ENCODE data around the gene MTUS2.

DNA sequence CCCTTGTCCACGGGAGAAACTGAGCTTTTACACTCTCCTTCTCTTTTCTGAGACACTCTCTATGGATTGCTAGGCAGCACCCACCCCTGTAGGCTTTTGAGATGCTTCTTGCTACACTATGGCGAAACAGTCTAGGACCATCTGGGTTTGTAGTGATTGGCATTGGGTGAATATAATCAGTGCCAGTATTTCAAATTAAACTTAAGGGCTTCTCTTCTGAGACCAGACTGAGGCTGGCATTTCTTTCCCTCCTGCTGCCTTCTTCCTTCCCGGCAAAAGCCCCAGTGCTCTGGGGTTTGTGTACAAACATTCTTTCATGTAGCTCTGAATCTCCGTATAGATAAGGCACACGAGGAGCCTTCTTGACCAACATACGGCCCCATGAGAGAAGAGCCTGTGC, 498.6 kb downstream of the MTUS2 start:
- TF ChIP-seq, protein P1, sequence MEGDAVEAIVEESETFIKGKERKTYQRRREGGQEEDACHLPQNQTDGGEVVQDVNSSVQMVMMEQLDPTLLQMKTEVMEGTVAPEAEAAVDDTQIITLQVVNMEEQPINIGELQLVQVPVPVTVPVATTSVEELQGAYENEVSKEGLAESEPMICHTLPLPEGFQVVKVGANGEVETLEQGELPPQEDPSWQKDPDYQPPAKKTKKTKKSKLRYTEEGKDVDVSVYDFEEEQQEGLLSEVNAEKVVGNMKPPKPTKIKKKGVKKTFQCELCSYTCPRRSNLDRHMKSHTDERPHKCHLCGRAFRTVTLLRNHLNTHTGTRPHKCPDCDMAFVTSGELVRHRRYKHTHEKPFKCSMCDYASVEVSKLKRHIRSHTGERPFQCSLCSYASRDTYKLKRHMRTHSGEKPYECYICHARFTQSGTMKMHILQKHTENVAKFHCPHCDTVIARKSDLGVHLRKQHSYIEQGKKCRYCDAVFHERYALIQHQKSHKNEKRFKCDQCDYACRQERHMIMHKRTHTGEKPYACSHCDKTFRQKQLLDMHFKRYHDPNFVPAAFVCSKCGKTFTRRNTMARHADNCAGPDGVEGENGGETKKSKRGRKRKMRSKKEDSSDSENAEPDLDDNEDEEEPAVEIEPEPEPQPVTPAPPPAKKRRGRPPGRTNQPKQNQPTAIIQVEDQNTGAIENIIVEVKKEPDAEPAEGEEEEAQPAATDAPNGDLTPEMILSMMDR (IDR thresholded peaks at IDR 0.05): no peak
- no peak for TF ChIP-seq EZH2phosphoT487 (IDR thresholded peaks at IDR 0.05)
- no peak for TF ChIP-seq EZH2 (IDR thresholded peaks at IDR 0.05)

Data from neural progenitor cell (in vitro differentiated cells).